ENCODE results near the gene KMT2B.
"Not testable (repeated sequence)": the region's sequence is repeated elsewhere in the genome, so short reads cannot be mapped to it uniquely, and the experiment has no call there.

The KMT2B gene

DNA sequence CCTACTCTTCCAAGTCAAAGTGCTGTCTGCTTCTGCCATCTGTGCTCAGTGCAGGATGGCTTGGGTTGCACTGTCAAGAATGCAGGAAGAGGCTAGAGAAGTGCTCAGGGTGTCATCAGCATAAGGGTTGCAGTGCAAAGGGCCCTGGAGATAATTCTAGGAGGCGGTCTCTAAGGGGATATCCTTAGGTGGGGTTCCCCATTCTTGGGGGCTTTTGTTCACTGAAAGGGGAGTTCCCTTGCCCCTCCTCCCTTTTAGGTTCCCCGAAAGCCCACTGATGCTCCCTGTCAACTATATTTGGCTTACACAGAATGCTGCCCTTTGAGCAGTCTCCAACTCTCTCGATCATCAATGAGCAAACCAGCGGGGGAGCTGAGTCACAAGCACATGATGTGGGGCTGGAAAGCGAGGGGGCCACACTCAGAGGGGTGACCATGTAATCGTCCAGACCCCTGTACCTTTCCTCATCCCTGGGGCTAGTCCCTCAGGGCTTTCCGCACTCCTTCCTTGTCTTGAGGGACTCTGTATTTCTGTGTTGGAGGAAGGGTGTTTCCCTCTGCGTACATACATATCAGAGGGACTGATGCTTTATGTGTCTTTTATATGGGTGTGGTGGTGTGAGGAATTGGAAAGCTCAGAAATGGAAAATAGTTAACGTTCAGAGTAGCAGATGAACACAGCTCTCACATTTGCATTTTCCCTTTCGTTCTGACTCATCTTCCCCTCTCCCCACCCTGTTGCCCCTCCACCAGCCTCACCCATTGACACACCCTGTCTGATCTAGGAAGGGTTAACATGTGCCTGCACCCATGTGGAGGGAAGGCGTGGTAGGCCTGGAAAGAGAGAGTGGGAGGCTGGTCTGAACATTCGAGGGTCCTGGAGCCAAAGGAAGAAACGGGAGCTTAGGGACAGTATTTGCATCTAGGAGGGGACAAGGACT lies 6.7 kb upstream of the KMT2B start:
- no peak for DNase-seq (ENCODE audit: low spot score)

DNA sequence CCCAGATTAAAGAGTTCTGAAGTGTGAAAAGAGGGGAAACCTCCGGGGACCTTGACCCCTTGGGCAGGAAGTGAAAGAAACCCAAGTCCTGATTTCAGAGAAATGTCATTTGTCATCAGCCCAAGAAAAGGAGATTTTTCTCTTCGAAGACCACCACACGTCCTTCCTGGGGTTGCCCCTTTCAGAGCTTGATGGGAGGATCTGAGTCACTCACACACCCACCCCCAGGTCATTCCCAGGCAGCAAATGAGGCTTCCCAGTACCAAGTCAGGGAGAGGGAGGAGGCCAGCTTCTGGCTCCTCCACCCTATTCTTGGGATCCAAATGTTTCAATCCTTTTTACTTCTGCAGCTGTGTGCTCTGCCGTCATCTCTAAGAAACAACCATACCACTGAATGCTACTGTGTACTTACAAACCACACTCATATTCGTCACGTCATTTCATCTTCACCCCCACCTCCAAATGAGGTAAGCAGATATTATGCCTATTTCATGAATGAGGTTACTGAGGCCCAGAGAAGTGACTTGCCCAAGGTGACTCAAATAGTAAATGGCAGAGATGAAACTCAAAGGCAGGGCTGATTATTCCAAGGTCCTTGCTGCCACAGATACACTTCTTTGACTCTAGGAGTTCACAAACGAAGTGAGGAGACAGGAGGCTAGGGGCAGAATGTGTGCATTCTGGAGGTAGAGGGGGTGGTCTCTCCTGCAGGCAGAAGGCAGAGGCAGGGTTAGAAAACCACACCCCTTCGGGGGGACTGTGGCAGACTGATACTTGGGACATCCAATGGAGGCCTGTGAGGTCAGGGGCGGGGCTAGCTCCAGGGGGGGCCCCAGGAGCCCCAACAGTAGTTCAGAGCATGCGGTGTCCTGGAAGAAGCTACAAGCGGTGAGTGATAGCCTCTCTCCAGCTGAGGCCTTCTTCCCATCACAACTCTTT lies 5.0 kb upstream of the KMT2B start:
- no peak for DNase-seq (ENCODE audit: low spot score)

DNA sequence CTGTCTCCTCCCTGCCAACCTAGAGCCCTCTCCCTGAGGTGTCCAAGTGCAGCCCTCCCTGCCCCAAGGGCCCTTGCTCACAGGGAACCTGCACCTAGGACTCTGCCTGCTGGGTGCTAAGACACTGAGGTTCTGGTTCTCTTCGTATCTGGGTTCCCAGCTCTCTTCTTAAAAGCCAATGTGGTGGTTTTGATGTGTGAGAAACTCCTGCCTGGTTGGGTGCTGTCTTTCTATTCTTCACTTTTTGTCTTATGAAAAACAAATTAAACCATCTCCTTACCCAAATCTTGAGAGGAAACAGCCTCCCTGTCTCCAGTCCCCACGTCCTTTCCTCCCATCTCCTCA lies 4.3 kb upstream of the KMT2B start:
- no peak for DNase-seq (ENCODE audit: low spot score)

DNA sequence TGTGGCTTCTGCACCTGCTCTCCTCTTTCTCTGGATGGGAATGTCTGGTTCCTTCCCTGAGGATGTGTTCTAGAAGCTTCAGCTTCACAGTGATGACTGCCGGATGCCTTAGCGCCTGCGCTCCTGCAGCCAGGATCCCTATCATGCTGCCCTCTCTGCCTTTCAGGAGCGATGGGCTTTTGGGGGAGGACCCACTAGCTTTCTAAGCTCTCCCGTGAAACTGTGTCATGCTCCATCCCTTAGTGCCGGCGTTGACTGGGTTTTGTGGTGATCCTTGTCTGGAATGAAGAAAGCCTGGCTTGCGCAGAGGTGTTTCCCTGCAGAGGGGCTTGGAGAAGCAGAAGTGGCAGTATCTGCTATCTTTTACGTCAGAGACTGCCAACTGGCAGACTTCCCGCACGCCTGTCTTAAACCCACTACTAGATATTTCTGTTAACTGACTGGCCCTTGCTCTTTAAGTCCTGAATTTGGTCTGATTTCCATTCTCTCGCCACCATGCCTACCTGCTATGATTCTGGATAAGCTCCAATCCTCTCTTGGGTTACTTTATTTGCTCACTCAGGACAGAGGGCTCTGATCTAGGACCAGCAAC lies 3.8 kb upstream of the KMT2B start:
- DNase-seq (ENCODE audit: low spot score) = no peak

DNA sequence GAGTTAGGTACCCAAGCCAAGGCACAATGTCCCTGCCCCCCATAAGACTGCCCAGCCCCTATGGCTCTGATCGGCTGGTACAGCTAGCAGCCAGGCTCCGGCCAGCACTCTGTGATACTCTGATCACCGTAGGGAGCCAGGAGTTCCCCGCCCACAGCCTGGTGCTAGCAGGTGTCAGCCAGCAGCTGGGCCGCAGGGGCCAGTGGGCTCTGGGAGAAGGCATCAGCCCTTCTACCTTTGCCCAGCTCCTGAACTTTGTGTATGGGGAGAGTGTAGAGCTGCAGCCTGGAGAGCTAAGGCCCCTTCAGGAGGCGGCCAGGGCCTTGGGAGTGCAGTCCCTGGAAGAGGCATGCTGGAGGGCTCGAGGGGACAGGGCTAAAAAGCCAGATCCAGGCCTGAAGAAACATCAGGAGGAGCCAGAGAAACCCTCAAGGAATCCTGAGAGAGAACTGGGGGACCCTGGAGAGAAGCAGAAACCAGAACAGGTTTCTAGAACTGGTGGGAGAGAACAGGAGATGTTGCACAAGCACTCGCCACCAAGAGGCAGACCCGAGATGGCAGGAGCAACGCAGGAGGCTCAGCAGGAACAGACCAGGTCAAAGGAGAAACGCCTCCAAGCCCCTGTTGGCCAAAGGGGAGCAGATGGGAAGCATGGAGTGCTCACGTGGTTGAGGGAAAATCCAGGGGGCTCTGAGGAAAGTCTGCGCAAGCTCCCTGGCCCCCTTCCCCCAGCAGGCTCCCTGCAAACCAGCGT lies 3.0 kb upstream of the KMT2B start:
- DNase-seq (ENCODE audit: low spot score) = no peak

DNA sequence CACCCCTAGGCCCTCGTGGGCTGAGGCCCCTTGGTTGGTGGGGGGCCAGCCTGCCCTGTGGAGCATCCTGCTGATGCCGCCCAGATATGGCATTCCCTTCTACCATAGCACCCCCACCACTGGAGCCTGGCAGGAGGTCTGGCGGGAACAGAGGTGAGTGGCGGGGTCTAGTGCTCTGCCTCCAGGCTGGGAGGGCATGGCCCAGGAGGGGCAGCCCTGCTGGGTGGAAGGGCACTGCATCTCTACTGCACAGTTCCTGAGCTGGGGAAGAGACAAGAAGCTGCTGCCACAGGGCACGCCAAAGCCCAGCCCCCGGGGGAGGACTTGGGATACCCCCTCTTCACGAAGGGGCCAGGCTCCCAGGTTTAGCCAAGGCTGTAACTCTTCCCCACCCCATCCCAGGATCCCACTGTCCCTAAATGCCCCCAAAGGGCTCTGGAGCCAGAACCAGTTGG lies 2.4 kb upstream of the KMT2B start:
- DNase-seq (ENCODE audit: low spot score) = no peak

DNA sequence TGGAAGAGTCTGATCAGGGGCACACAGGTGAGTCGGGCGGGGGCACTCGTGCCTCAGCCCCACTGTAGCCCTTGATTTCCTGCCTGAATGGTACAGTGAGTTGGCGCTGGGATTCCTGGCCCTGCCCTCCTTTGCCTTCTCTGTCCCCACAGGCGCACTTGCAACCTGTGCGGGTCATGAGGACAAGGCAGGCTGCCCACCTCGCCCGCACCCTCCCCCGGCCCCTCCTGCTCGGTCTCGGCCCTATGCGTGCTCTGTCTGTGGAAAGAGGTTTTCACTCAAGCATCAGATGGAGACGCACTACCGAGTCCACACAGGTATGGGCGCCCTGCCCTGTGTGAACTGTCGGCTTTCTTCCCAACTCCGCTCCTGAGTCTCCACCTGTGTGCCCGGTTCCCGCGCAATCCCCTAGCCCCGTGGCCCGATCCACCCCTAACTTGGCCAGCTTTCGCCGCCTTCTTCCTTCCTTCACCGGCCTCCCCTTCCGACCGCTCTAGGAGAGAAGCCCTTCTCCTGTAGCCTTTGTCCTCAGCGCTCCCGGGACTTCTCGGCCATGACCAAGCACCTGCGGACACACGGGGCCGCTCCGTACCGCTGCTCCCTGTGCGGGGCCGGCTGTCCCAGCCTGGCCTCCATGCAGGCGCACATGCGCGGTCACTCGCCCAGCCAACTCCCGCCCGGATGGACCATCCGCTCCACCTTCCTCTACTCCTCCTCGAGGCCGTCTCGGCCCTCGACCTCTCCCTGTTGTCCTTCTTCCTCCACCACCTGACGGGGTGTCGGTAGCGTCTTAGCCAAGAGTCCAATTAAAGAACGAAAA lies 1.6 kb upstream of the KMT2B start:
- peak; percentile 75 for DNase-seq (ENCODE audit: low spot score)

DNA sequence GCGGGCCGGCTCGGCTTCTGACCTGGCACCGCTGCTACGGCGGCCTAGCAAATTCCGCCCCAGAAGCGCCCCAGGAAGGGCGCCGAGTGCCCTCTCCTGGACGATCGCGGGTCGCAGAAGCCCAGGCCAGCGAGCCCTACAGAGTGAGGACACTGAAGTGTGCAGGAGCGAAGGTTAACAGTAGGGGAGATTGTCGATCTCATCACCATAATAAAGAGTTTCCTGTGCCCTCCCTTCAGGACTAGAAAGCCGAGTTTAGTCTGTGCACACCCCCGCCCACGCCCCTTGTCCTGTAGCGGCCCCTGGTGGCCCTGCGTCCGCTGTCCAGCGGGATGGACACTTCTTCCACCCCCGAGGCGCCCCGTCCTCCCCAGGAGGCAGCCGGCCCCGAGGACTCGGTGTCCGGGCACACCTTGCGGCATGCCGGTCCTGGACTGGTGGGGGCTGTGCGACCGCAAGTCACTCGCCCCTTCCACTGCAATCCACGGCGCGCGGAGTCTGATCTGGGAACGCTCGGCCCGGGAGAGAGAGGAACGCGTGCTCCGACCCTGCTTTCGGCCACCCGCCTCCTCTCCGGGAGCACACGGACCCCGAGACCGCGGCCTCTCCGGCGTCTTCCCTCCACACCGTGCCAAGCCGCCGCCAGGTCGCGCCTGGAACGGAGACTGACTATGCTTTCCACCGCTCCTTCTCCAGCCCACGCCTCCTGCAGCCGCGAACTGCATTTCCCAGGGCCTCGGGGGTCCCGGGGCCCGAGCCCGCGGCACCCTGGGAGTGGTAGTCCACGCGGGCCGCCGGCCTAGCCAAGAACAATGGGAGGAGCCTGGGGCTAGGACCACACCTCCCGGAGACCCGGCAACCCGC lies 770 bp upstream of the KMT2B start:
- peak; percentile 99 for DNase-seq (ENCODE audit: low spot score)

DNA sequence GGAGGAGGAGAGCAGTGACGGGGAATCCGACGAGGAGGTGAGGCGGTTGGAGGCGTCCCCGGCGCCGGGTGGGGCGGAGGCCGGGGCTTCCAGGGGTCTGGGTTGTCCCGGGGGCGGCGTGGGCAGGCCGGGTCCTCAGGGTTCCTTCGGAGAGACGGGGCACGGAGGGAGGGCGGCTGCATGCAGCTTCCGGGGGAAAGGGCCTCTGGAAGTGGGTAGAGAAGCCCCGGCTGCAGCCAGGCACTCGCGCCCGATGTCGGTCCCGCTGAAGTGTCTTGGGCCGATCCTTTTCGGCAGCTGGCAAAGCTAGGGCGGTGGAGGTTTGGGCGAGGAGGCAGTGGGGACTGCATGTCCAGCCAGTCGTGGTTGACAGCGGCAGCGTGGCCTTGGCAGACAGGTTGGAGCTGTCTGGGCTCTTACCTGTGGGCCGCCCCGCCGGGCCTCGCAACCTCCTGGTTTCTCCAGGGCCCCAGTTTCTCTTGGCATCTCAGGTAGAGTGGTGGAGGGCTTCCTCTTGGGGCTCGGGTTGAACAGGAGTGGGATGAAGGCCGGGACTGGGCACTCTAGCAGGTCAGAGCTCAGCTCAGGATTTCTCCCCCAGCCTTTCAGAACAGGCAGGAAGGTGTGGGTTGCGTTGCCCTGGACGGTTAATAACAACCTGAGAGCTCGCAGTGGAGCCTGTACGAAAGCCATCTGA lies 690 bp downstream of the KMT2B start:
- no peak for DNase-seq (ENCODE audit: low spot score)

DNA sequence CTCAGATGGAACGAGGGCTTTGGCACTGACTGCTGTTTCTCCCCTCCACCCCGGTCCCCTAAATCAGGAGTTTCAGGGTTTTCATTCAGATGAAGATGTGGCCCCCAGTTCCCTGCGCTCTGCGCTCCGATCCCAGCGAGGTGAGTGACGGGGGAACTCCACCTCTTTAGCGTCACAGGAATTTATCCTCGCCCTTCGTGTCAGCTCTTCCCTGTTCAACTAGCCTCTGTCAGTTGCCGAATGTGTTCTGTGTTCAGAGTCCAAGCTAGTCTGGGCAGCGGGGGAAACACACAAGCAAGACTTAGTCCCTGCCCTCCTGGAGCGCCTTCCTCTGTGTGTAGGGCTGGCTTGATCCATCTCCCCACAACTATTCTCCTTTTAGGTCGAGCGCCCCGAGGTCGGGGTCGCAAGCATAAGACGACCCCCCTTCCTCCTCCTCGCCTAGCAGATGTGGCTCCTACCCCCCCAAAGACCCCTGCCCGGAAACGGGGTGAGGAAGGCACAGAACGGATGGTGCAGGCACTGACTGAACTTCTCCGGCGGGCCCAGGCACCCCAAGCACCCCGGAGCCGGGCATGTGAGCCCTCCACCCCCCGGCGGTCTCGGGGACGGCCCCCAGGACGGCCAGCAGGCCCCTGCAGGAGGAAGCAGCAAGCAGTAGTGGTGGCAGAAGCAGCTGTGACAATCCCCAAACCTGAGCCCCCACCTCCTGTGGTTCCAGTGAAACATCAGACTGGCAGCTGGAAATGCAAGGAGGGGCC lies 1.8 kb downstream of the KMT2B start:
- no peak for DNase-seq (ENCODE audit: low spot score)

DNA sequence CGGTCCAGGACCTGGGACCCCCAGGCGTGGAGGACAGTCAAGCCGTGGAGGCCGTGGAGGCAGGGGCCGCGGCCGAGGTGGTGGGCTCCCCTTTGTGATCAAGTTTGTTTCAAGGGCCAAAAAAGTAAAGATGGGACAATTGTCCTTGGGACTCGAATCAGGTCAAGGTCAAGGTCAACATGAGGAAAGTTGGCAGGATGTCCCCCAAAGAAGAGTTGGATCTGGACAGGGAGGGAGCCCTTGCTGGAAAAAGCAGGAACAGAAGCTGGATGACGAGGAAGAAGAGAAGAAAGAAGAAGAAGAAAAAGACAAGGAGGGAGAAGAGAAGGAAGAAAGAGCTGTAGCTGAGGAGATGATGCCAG lies 2.3 kb downstream of the KMT2B start:
- no peak for DNase-seq (ENCODE audit: low spot score)

DNA sequence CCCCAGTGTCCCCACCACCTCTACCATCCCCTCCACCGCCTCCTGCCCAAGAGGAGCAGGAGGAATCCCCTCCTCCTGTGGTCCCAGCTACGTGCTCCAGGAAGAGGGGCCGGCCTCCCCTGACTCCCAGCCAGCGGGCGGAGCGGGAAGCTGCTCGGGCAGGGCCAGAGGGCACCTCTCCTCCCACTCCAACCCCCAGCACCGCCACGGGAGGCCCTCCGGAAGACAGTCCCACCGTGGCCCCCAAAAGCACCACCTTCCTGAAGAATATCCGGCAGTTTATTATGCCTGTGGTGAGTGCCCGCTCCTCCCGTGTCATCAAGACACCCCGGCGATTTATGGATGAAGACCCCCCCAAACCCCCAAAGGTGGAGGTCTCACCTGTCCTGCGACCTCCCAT lies 2.8 kb downstream of the KMT2B start:
- no peak for DNase-seq (ENCODE audit: low spot score)

DNA sequence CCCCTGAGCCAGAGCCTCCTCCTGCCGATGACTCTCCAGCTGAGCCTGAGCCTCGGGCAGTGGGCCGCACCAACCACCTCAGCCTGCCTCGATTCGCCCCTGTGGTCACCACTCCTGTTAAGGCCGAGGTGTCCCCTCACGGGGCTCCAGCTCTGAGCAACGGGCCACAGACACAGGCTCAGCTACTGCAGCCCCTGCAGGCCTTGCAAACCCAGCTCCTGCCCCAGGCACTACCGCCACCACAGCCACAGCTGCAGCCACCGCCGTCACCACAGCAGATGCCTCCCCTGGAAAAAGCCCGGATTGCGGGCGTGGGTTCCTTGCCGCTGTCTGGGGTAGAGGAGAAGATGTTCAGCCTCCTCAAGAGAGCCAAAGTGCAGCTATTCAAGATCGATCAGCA lies 3.6 kb downstream of the KMT2B start:
- no peak for DNase-seq (ENCODE audit: low spot score)

DNA sequence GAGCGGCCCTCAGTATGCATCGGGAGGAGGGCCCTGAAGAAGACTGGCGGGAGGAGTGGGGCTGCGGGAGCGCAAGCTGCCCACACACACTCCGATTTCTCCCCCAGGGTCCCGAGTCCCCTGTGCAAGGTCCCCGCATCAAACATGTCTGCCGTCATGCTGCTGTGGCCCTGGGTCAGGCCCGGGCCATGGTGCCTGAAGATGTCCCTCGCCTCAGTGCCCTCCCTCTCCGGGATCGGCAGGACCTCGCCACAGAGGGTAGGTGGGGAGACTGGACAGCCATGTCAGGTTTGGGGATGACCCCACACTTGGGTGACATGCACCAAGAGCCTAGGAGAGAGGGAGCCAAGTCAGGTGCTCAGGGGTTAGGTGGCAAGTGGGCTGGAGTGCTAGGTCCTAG lies 4.7 kb downstream of the KMT2B start:
- DNase-seq (ENCODE audit: low spot score) = no peak

DNA sequence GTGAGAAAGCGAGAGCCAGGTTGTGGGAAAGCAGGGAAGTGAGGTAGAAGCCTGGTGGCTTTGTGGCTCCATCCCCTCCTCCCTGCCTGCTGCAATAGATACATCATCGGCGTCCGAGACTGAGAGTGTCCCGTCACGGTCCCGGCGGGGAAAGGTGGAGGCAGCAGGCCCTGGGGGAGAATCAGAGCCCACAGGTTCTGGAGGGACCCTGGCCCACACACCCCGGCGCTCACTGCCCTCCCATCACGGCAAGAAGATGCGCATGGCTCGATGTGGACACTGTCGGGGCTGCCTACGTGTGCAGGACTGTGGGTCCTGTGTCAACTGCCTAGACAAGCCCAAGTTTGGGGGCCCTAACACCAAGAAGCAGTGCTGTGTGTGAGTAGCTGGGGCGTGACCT lies 5.1 kb downstream of the KMT2B start:
- no peak for DNase-seq (ENCODE audit: low spot score)

DNA sequence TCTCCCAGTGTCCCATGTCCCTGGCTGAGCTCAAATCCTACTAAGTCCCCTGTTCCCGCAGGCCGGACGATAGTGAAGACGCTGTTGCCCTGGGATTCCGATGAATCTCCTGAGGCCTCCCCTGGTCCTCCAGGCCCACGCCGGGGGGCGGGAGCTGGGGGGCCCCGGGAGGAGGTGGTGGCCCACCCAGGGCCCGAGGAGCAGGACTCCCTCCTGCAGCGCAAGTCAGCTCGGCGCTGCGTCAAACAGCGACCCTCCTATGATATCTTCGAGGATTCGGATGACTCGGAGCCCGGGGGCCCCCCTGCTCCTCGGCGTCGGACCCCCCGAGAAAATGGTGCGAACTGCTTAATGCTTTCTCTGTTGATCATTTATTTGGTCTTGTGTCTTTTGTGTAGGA lies 5.9 kb downstream of the KMT2B start:
- no peak for DNase-seq (ENCODE audit: low spot score)

DNA sequence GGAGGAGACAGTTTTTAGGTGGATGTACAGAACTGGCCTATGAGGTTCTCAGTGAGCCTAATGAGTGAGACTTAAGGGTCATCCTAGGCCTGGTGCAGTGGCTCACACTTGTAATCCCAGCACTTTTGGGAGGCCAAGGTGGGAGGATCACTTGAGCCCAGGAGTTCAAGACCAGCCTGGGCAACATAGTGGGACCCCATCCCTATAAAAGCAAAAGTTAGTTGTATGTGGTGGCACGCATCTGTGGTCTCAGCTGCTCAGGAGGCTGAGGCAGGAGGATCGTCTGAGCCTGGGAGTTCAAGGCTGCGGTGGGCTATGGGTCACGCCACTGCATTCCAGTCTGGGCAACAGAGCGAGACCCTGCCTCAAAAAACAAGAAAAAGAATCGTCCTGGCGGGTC lies 6.3 kb downstream of the KMT2B start:
- DNase-seq (ENCODE audit: low spot score) = not testable (repeated sequence)

DNA sequence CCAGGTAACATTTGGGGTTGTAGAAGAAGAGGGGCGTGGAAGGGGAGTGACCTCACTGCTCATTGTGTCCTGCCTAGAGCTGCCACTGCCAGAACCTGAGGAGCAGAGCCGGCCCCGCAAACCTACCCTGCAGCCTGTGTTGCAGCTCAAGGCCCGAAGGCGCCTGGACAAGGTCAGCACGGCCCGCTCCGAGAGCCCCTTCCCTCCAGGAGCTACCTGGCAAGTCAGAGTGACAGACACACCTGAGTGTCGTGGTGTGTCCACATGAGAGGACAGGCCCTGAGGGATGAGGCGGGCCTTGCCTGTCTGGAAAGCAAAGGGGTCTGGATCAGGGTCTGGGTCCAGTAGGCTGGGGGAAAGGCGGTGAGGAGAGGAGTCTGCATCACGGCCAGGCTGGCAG lies 6.8 kb downstream of the KMT2B start:
- no peak for DNase-seq (ENCODE audit: low spot score)
